GM12878 (cell line): Measurements from ENCODE around the gene CARS2. TPM values are rescaled to one million over a fixed set of nuclear protein-coding genes. Genes with fewer than 3 reads are reported as not detected.

Experiments
- JUNB ChIP-seq: IDR thresholded peaks from 2 replicates; pipeline ENCODE4 v1.6.1; 2016; ENCODE audit warnings: antibody characterized with exemption, mild to moderate bottlenecking
- NBN ChIP-seq: fragments of 450-650 bp; IDR thresholded peaks from 2 replicates; pipeline ENCODE4 v1.6.1; 2016
- RB1 ChIP-seq: fragments of 450-650 bp; formaldehyde crosslinking; IDR thresholded peaks from 2 replicates; pipeline ENCODE4 v1.6.1; 2017; ENCODE audit warnings: mild to moderate bottlenecking, borderline replicate concordance
- SMARCA5 ChIP-seq: fragments of 450-650 bp; IDR thresholded peaks from 2 replicates; pipeline ENCODE4 v1.6.1; 2017; ENCODE audit warnings: mild to moderate bottlenecking
- ZSCAN29 ChIP-seq: fragments of 450-650 bp; IDR thresholded peaks from 2 replicates; pipeline ENCODE4 v1.6.1; 2017; ENCODE audit warnings: mild to moderate bottlenecking, moderate library complexity
- polyA plus RNA-seq, 11 experiments: library from polyadenylated mRNA; depleted of rRNA in 4 of 11; unstranded in 6 of 11; stranded (reverse) in 5 of 11; fragments of >200 nt; fragmentation: Nextera tagmentation in 4 of 11; fragmentation: Illumina TruSeq in 1 of 11; extraction: Ambion mirVana in 4 of 11; extraction: Trizol in 1 of 11; gene quantifications; 1 replicate in 1 of 11; 2 replicates in 10 of 11; pipeline versions ENCODE4 v1.2.1 to v1.2.3, GENCODE V29; 2011 to 2016; ENCODE audit warnings: inconsistent platforms in 2 of 11, missing spikeins in 2 of 11, low read depth in 1 of 11
- total RNA-seq, 4 experiments: library from RNA; depleted of rRNA in 3 of 4; stranded (reverse); fragments of >200 nt in 3 of 4; fragmentation: Illumina TruSeq in 1 of 4; extraction: Trizol in 1 of 4; gene quantifications; 2 replicates each; pipeline versions ENCODE4 v1.2.1 to v1.2.3, GENCODE V29; 2013 to 2021
- TF ChIP-seq, protein P1 (sequence below): fragments of 450-650 bp; IDR thresholded peaks from 2 replicates; pipeline ENCODE4 v1.6.1; 2017; ENCODE audit warnings: mild to moderate bottlenecking, moderate library complexity

CARS2 gene
- total and polyA plus RNA-seq, 10 of the 15 experiments (the other 5 are each of a cell fraction or from before 2014, with no cell fraction given): 4.2 to 101 (median 61.5) TPM

DNA sequence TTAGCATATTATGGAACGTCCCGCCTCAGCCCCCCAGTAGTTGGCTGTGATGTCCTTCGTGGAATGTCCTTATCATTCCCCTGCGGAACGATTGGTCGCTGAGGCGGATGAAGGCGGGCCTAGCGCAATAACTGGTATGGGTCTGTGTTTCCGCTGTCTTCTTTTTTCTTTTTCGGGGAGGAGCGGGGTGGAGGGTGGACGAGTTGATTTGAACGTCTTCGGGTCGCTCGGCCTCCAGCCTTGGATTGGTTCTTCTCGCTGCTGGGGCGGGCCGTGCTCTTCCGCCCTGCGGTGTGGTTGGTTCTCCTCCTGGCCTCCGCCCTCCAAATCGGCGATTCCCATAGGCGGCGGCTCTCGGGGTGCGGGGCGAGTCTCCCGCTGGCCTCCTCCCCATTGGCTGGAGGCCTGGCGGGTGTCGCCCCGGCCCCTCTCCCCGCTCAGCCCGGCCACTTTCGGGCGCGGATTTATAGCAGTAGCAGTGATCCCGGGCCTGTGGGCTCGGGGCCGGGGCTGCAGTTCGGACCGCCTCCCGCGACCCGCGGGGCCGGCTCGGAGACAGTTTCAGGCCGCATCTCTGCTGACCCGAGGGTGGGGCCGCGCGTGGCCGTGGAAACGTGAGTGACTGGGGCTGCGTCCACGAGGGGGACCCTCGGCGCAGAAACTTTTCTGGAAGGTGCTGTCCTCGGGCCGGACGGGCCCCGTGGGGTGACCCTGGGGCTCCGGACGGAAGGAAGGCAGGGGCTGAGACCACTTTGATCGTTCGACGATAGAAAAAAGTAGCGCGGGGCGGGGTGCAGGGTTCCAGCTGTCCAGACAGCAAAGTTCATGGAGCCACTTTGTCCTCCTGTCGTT is 9.7 kb upstream of the CARS2 start (continued):
- TF ChIP-seq, protein P1, sequence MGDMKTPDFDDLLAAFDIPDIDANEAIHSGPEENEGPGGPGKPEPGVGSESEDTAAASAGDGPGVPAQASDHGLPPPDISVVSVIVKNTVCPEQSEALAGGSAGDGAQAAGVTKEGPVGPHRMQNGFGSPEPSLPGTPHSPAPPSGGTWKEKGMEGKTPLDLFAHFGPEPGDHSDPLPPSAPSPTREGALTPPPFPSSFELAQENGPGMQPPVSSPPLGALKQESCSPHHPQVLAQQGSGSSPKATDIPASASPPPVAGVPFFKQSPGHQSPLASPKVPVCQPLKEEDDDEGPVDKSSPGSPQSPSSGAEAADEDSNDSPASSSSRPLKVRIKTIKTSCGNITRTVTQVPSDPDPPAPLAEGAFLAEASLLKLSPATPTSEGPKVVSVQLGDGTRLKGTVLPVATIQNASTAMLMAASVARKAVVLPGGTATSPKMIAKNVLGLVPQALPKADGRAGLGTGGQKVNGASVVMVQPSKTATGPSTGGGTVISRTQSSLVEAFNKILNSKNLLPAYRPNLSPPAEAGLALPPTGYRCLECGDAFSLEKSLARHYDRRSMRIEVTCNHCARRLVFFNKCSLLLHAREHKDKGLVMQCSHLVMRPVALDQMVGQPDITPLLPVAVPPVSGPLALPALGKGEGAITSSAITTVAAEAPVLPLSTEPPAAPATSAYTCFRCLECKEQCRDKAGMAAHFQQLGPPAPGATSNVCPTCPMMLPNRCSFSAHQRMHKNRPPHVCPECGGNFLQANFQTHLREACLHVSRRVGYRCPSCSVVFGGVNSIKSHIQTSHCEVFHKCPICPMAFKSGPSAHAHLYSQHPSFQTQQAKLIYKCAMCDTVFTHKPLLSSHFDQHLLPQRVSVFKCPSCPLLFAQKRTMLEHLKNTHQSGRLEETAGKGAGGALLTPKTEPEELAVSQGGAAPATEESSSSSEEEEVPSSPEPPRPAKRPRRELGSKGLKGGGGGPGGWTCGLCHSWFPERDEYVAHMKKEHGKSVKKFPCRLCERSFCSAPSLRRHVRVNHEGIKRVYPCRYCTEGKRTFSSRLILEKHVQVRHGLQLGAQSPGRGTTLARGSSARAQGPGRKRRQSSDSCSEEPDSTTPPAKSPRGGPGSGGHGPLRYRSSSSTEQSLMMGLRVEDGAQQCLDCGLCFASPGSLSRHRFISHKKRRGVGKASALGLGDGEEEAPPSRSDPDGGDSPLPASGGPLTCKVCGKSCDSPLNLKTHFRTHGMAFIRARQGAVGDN: no peak
- TF ChIP-seq RB1: peak; percentile 76; the same call in 1 of the 2 replicates
- TF ChIP-seq SMARCA5: 0 out of 2 replicates have a peak, but pooled peaks have one; percentile 36
- TF ChIP-seq JUNB: no peak
- no peak for TF ChIP-seq ZSCAN29
- TF ChIP-seq NBN: no peak; the same call in 1 of the 2 replicates
